Panc1 (cell line): ENCODE measurements around the gene HKDC1. TPM values are rescaled to one million over a fixed set of nuclear protein-coding genes. Genes with fewer than 3 reads are reported as not detected.

Experiments
- ATAC-seq: fragments of 200-7000 bp; cut with Tn5 transposase; 2 replicates; pipeline ENCODE4 v1.9.1; 2020; ENCODE audit warnings: mild to moderate bottlenecking, moderate library complexity
- BruUV-seq: library from RNA; stranded (reverse); fragments of 400-500 nt; replicated peaks from 2 replicates; lab custom pipeline; 2021; lab: Mats Ljungman, UMichigan
- CTCF ChIA-PET: fragments of 300-600 bp; sonication (Branson Sonifier 250); formaldehyde crosslinking; loops from one replicate; lab custom pipeline; 2022; ENCODE audit warnings: antibody characterized with exemption; lab: Charles Lee
- POLR2A ChIA-PET: fragments of 300-600 bp; sonication (Branson Sonifier 250); formaldehyde crosslinking; loops from one replicate; lab custom pipeline; 2022; ENCODE audit warnings: antibody characterized with exemption; lab: Charles Lee
- DNase-seq: peaks from one replicate; pipeline ENCODE4 v3.0.0-alpha.2; 2010; ENCODE audit warnings: low read depth, low spot score
- H3K27ac ChIP-seq: 2 replicates; pipeline ENCODE4 v1.5.1; 2011; ENCODE audit warnings: mild to moderate bottlenecking, low read length, inconsistent platforms
- H3K27me3 ChIP-seq: fragments of 200-500 bp; sonication (Bioruptor generic); 2 replicates; pipeline ENCODE4 v1.6.0; 2014; ENCODE audit warnings: low read length, inconsistent platforms; ENCODE audit not compliant: control insufficient read depth, insufficient read depth
- H3K36me3 ChIP-seq: fragments of 200-500 bp; sonication (Bioruptor generic); 2 replicates; pipeline ENCODE4 v1.5.1; 2014; ENCODE audit warnings: inconsistent platforms, mild to moderate bottlenecking, low read length, moderate library complexity; ENCODE audit not compliant: control insufficient read depth, insufficient read depth
- H3K4me1 ChIP-seq: 2 replicates; pipeline ENCODE4 v1.5.1; 2011; ENCODE audit warnings: inconsistent platforms, mild to moderate bottlenecking, low read length, moderate library complexity; ENCODE audit not compliant: control insufficient read depth, insufficient read depth
- H3K4me3 ChIP-seq, 2 experiments: 2 replicates each; pipeline ENCODE4 v1.5.1; 2011 to 2012; ENCODE audit warnings: low read depth in 2 of 2, low read length in 2 of 2, mild to moderate bottlenecking in 2 of 2, inconsistent platforms in 1 of 2, moderate library complexity in 1 of 2
- H3K9me3 ChIP-seq: fragments of 200-500 bp; sonication (Bioruptor generic); 2 replicates; pipeline ENCODE4 v1.5.1; 2014; ENCODE audit warnings: low read depth, mild to moderate bottlenecking, inconsistent platforms, low read length, moderate library complexity; ENCODE audit not compliant: control insufficient read depth, insufficient read depth
- CTCF ChIP-seq: fragments of 450-650 bp; IDR thresholded peaks from 2 replicates; pipeline ENCODE4 v1.5.1; 2017; ENCODE audit warnings: mild to moderate bottlenecking
- POLR2AphosphoS5 ChIP-seq: IDR thresholded peaks from 2 replicates; pipeline ENCODE4 v1.6.1; 2012; ENCODE audit warnings: mild to moderate bottlenecking, low read depth, low read length, moderate library complexity
- REST ChIP-seq, 2 experiments: IDR thresholded peaks; 2 replicates each; pipeline ENCODE4 v1.6.1; 2011 to 2012; ENCODE audit warnings: low read depth in 2 of 2, control low read depth in 1 of 2, low read length in 1 of 2, mild to moderate bottlenecking in 1 of 2, moderate library complexity in 1 of 2; ENCODE audit not compliant: insufficient read depth in 1 of 2
- SIN3A ChIP-seq: IDR thresholded peaks from 2 replicates; pipeline ENCODE4 v1.6.1; 2012; ENCODE audit warnings: low read depth, mild to moderate bottlenecking, low read length, moderate library complexity, borderline replicate concordance; ENCODE audit not compliant: insufficient read depth
- TCF7L2 ChIP-seq: IDR thresholded peaks from 2 replicates; pipeline ENCODE4 v1.6.1; 2011; ENCODE audit warnings: mild to moderate bottlenecking, low read depth, low read length, inconsistent platforms
- in situ Hi-C: cut with HindIII; loops from 2 replicates; pipeline ENCODE4 v1.10.0; 2016; ENCODE audit warnings: low sequenced_read_pairs, low pct_unique_long_range_greater_than_20kb
- intact Hi-C: fragments of 100-400 bp; cut with micrococcal nuclease; formaldehyde crosslinking; loops from one replicate; pipeline ENCODE4 v1.10.0; 2022; ENCODE audit not compliant: unreplicated experiment
- total RNA-seq: library from RNA; stranded (reverse); gene quantifications from one replicate; pipeline ENCODE4 v1.2.1, GENCODE V29; 2021; ENCODE audit not compliant: unreplicated experiment

The HKDC1 gene
- total RNA-seq, 1 experiment from 2014 or later = 1.1 TPM

- no peak overlapping the region for H3K4me3 ChIP-seq
- no TSS peak for BruUV-seq
- H3K27me3 ChIP-seq = no peaks in the 10 kb centered on the region
- H3K9me3 ChIP-seq = no peaks in the 10 kb centered on the region
- TF ChIP-seq SIN3A (no peak), REST (IDR thresholded peaks at IDR 0.05; ENCODE audit: insufficient read depth in 1 of 2, low read depth in 2 of 2, low read length in 1 of 2) (no peak), CTCF (no peak), TCF7L2 (no peak), POLR2AphosphoS5 (no peak)
- in situ Hi-C loops (no loop called here), intact Hi-C loops (no loop called here)
- no peak overlapping the region for H3K27ac ChIP-seq
- ChIA-PET POLR2A (no interaction called here), CTCF (no interaction called here)
- DNase-seq (no peak), ATAC-seq (no peak)
- no peaks in the 10 kb centered on the region for H3K4me1 ChIP-seq
- no peaks in the 10 kb centered on the region for H3K36me3 ChIP-seq
Measured at GRCh38 chr10:69240455-69240854, 20.3 kb downstream of the HKDC1 start.

- ATAC-seq (no peak), DNase-seq (no peak)
- Histone ChIP-seq H3K9me3 (no peaks in the 10 kb centered on the region), H3K4me3 (no peak overlapping the region), H3K36me3 (no peaks in the 10 kb centered on the region), H3K27ac (no peak overlapping the region), H3K4me1 (no peaks in the 10 kb centered on the region), H3K27me3 (no peaks in the 10 kb centered on the region)
- intact Hi-C loops = no loop called here
- ChIA-PET CTCF (no interaction called here), POLR2A (interaction anchor here (0.6 kb wide), 1 partner anchor 71 kb away, joined by 3 read pairs; no protein-coding TSS in a partner anchor)
- in situ Hi-C loops = no loop called here
- BruUV-seq = no TSS peak
- TF ChIP-seq POLR2AphosphoS5 = no peak
Measured at GRCh38 chr10:69241575-69241974, 21.4 kb downstream of the HKDC1 start.

- no peak overlapping the region for H3K27ac ChIP-seq
- BruUV-seq = no TSS peak
- no peak overlapping the region for H3K4me3 ChIP-seq
- no peaks in the 10 kb centered on the region for H3K36me3 ChIP-seq
- ATAC-seq (no peak), DNase-seq (no peak)
- no peaks in the 10 kb centered on the region for H3K9me3 ChIP-seq
- H3K27me3 ChIP-seq = no peaks in the 10 kb centered on the region
- no peaks in the 10 kb centered on the region for H3K4me1 ChIP-seq
- POLR2A ChIA-PET = interaction anchor here (0.6 to 0.7 kb wide), 2 partner anchors 70 to 673 kb away, joined by 3 read pairs; no protein-coding TSS in a partner anchor
- CTCF ChIA-PET = interaction anchor here (0.9 kb wide), 2 partner anchors 150 to 166 kb away, joined by 3 to 5 read pairs; no protein-coding TSS in a partner anchor
- in situ Hi-C loops = no loop called here
- TF ChIP-seq SIN3A = no peak
- no peak for TF ChIP-seq POLR2AphosphoS5
- intact Hi-C loops = no loop called here
Measured at GRCh38 chr10:69242040-69242851, 22.1 kb downstream of the HKDC1 start.
